Endothelial cell of hepatic sinusoid (primary cell): ENCODE data around the gene GMPR2.

Experiments used
- in situ Hi-C: cut with HindIII; loops from 2 replicates; pipeline ENCODE4 v1.10.0; 2017; ENCODE audit warnings: low sequenced_read_pairs

The GMPR2 gene

GRCh38 chr14:24279301-24280186, 46.8 kb downstream of the GMPR2 start:
- in situ Hi-C loops, result loop anchor here (5.0 kb wide), 1 partner anchor 58 kb away; the partner anchor contains the start of genes ADCY4 and RIPK3

GRCh38 chr14:24280797-24281460, 48.2 kb downstream of the GMPR2 start:
- in situ Hi-C loops, result no loop called here

- in situ Hi-C loops, result no loop called here
Observed at GRCh38 chr14:24281636-24282035, 48.9 kb downstream of the GMPR2 start.

GRCh38 chr14:24282736-24283135, 50.0 kb downstream of the GMPR2 start:
- in situ Hi-C loops, result no loop called here

GRCh38 chr14:24283796-24284460, 51.2 kb downstream of the GMPR2 start:
- in situ Hi-C loops, result no loop called here

- in situ Hi-C loops, result no loop called here
Observed at GRCh38 chr14:24284501-24285035, 51.8 kb downstream of the GMPR2 start.

- in situ Hi-C loops, result no loop called here
Observed at GRCh38 chr14:24285351-24285750, 52.6 kb downstream of the GMPR2 start.

- in situ Hi-C loops, result no loop called here
Observed at GRCh38 chr14:24286996-24287395, 54.3 kb downstream of the GMPR2 start.
